H9 (cell line): ENCODE results near the gene ZFYVE28. TPM values are rescaled to one million over a fixed set of nuclear protein-coding genes. Genes with fewer than 3 reads are reported as not detected.

Source experiments
- DNase-seq: peaks from one replicate; pipeline ENCODE4 v3.0.0-alpha.2; 2017
- H2AFZ ChIP-seq: one replicate; pipeline ENCODE4 v1.6.1; 2013; ENCODE audit warnings: mild to moderate bottlenecking, low read length, control low read depth, moderate library complexity
- H2AK5ac ChIP-seq: 2 replicates; pipeline ENCODE4 v1.6.1; 2013; ENCODE audit warnings: low read length, control low read depth, mixed read lengths; ENCODE audit not compliant: insufficient read length
- H2BK120ac ChIP-seq: one replicate; pipeline ENCODE4 v1.6.1; 2013; ENCODE audit warnings: low read depth, mild to moderate bottlenecking, low read length, control low read depth, inconsistent platforms; ENCODE audit not compliant: poor library complexity, severe bottlenecking
- H2BK12ac ChIP-seq: 2 replicates; pipeline ENCODE4 v1.6.1; 2013; ENCODE audit warnings: low read length, control low read depth, mixed read lengths, low read depth; ENCODE audit not compliant: insufficient read length
- H2BK15ac ChIP-seq: 2 replicates; pipeline ENCODE4 v1.6.1; 2013; ENCODE audit warnings: low read depth, low read length, control low read depth
- H2BK20ac ChIP-seq: one replicate; pipeline ENCODE4 v1.6.1; 2013; ENCODE audit warnings: low read depth, mild to moderate bottlenecking, low read length, control low read depth, inconsistent platforms; ENCODE audit not compliant: poor library complexity, severe bottlenecking
- H2BK5ac ChIP-seq: 2 replicates; pipeline ENCODE4 v1.6.1; 2013; ENCODE audit warnings: low read length, control low read depth, mixed read lengths; ENCODE audit not compliant: insufficient read length
- H3K14ac ChIP-seq: 2 replicates; pipeline ENCODE4 v1.6.1; 2013; ENCODE audit warnings: low read length, control low read depth; ENCODE audit not compliant: insufficient read depth
- H3K18ac ChIP-seq: 2 replicates; pipeline ENCODE4 v1.6.1; 2013; ENCODE audit warnings: low read depth, mild to moderate bottlenecking, mixed read lengths, low read length, control low read depth; ENCODE audit not compliant: insufficient read length
- H3K23ac ChIP-seq: 2 replicates; pipeline ENCODE4 v1.6.1; 2013; ENCODE audit warnings: low read length, control low read depth, mixed read lengths, low read depth; ENCODE audit not compliant: insufficient read length
- H3K23me2 ChIP-seq: 2 replicates; pipeline ENCODE4 v1.6.1; 2013; ENCODE audit warnings: low read depth, mild to moderate bottlenecking, mixed read lengths, low read length, control low read depth; ENCODE audit not compliant: insufficient read length, poor library complexity, severe bottlenecking
- H3K27ac ChIP-seq: 2 replicates; pipeline ENCODE4 v1.5.1; 2013; ENCODE audit warnings: low read length, control low read depth, mixed read lengths, low read depth; ENCODE audit not compliant: insufficient read length
- H3K27me3 ChIP-seq: 2 replicates; pipeline ENCODE4 v1.6.1; 2013; ENCODE audit warnings: low read length, control low read depth, inconsistent platforms; ENCODE audit not compliant: insufficient read depth
- H3K4ac ChIP-seq: 2 replicates; pipeline ENCODE4 v1.6.1; 2013; ENCODE audit warnings: low read depth, mild to moderate bottlenecking, control low read depth, inconsistent platforms, low read length, moderate library complexity
- H3K4me1 ChIP-seq: 2 replicates; pipeline ENCODE4 v1.6.1; 2013; ENCODE audit warnings: low read length, control low read depth, inconsistent platforms; ENCODE audit not compliant: insufficient read depth
- H3K4me2 ChIP-seq: 2 replicates; pipeline ENCODE4 v1.6.1; 2013; ENCODE audit warnings: low read length, control low read depth, mixed read lengths; ENCODE audit not compliant: insufficient read length, insufficient read depth
- H3K56ac ChIP-seq: 2 replicates; pipeline ENCODE4 v1.6.1; 2013; ENCODE audit warnings: low read depth, mild to moderate bottlenecking, mixed read lengths, low read length, control low read depth; ENCODE audit not compliant: insufficient read length
- H3K79me1 ChIP-seq: 2 replicates; pipeline ENCODE4 v1.6.1; 2013; ENCODE audit warnings: low read depth, mild to moderate bottlenecking, moderate library complexity, low read length, control low read depth, inconsistent platforms; ENCODE audit not compliant: insufficient read depth, poor library complexity, severe bottlenecking
- H3K79me2 ChIP-seq: 2 replicates; pipeline ENCODE4 v1.6.1; 2013; ENCODE audit warnings: low read length, control low read depth, inconsistent platforms; ENCODE audit not compliant: insufficient read depth
- H3K9ac ChIP-seq: 2 replicates; pipeline ENCODE4 v1.6.1; 2013; ENCODE audit warnings: low read length, control low read depth, mixed read lengths; ENCODE audit not compliant: insufficient read length; ENCODE audit errors: extremely low read depth
- H3K9me3 ChIP-seq: one replicate; pipeline ENCODE4 v1.6.1; 2013; ENCODE audit warnings: low read depth, low read length, inconsistent platforms; ENCODE audit not compliant: control insufficient read depth
- H3T11ph ChIP-seq: one replicate; pipeline ENCODE4 v1.6.1; 2013; ENCODE audit warnings: mild to moderate bottlenecking, low read length, control low read depth, inconsistent platforms
- H4K20me1 ChIP-seq: one replicate; pipeline ENCODE4 v1.6.1; 2013; ENCODE audit not compliant: control insufficient read depth, insufficient read length, insufficient read depth
- H4K5ac ChIP-seq: 2 replicates; pipeline ENCODE4 v1.6.1; 2013; ENCODE audit warnings: low read depth, mild to moderate bottlenecking, mixed read lengths, low read length, control low read depth; ENCODE audit not compliant: insufficient read length
- H4K8ac ChIP-seq: replicated peaks from 2 replicates; pipeline ENCODE4 v1.6.1; 2013; ENCODE audit warnings: low read length, control low read depth, mixed read lengths, low read depth; ENCODE audit not compliant: insufficient read length
- H4K91ac ChIP-seq: 2 replicates; pipeline ENCODE4 v1.6.1; 2013; ENCODE audit warnings: low read depth, mild to moderate bottlenecking, moderate library complexity, mixed read lengths, low read length, control low read depth; ENCODE audit not compliant: insufficient read length
- H3K27ac Mint-ChIP-seq, 3 experiments: 2 replicates in 2 of 3; 3 replicates in 1 of 3; pipeline ENCODE4 v1.8.0; 2020 to 2021; ENCODE audit warnings: mixed read lengths in 3 of 3, mild to moderate bottlenecking in 1 of 3, moderate library complexity in 1 of 3
- H3K27me3 Mint-ChIP-seq: 2 replicates; pipeline ENCODE4 v1.8.0; 2021; ENCODE audit warnings: low read depth, mild to moderate bottlenecking, moderate library complexity, mixed read lengths
- H3K36me3 Mint-ChIP-seq, 3 experiments: 2 replicates in 2 of 3; 3 replicates in 1 of 3; pipeline ENCODE4 v1.8.0; 2020 to 2021; ENCODE audit warnings: low read depth in 3 of 3, mixed read lengths in 3 of 3; ENCODE audit not compliant: insufficient read depth in 1 of 3
- H3K4me1 Mint-ChIP-seq, 2 experiments: 2 replicates each; pipeline ENCODE4 v1.8.0; 2020; ENCODE audit warnings: mixed read lengths in 2 of 2
- H3K4me3 Mint-ChIP-seq, 2 experiments: 2 replicates in 1 of 2; 3 replicates in 1 of 2; pipeline ENCODE4 v1.8.0; 2020 to 2021; ENCODE audit warnings: mild to moderate bottlenecking in 2 of 2, mixed read lengths in 2 of 2, moderate library complexity in 1 of 2
- H3K9me3 Mint-ChIP-seq, 2 experiments: 2 replicates in 1 of 2; 3 replicates in 1 of 2; pipeline ENCODE4 v1.8.0; 2020; ENCODE audit warnings: mild to moderate bottlenecking in 2 of 2, mixed read lengths in 2 of 2, moderate library complexity in 1 of 2
- CTCF ChIP-seq: fragments of 200-600 bp; sonication (generic); conservative IDR thresholded peaks from 3 replicates; pipeline ENCODE4 v1.8.0; 2021; ENCODE audit warnings: antibody characterized with exemption, mild to moderate bottlenecking
- WGBS: extraction: QIAGEN DNeasy Blood & Tissue Kit; methylation state at CpG from one replicate; pipeline ENCODE4 v1.1.7; 2013; ENCODE audit warnings: missing lambda C conversion rate, low lambda C conversion rate, mixed read lengths; ENCODE audit not compliant: insufficient read length; ENCODE audit errors: extremely low coverage; 5-methylcytosine and 5-hydroxymethylcytosine counted together
- total RNA-seq: library from RNA; stranded (reverse); gene quantifications from 2 replicates; pipeline ENCODE4 v1.2.1, GENCODE V29; 2021

Gene ZFYVE28
- total RNA-seq, 1 experiment from 2014 or later: 0.98 TPM

- Histone ChIP-seq H2AK5ac (no peak overlapping the region), H3K23me2 (no peaks in the 10 kb centered on the region), H2BK15ac (no peak overlapping the region), H4K20me1 (no peaks in the 10 kb centered on the region), H3K23ac (no peak overlapping the region), H3K14ac (no peak overlapping the region), H4K5ac (no peak overlapping the region), H3K4ac (no peak overlapping the region), H3K18ac (no peak overlapping the region), H3K4me1 (no peaks in the 10 kb centered on the region), H2BK12ac (no peak overlapping the region), H3K27ac (no peak overlapping the region), H2BK120ac (no peak overlapping the region), H2BK5ac (no peak overlapping the region), H3T11ph (no peak overlapping the region), H3K79me2 (no peaks in the 10 kb centered on the region), H3K9ac (no peak overlapping the region), H3K9me3 (no peaks in the 10 kb centered on the region), H3K4me2 (no peak overlapping the region), H3K56ac (no peak overlapping the region), H4K8ac (no peak overlapping the region), H2AFZ (no peak overlapping the region), H4K91ac (no peak overlapping the region), H3K79me1 (no peaks in the 10 kb centered on the region), H3K27me3 (no peaks in the 10 kb centered on the region), H2BK20ac (no peak overlapping the region)
- no peak for TF ChIP-seq CTCF
- H3K9me3 Mint-ChIP-seq: peaks cover 13 to 17% of the 10 kb centered on the region in 2 experiments
- H3K36me3 Mint-ChIP-seq: peaks cover 8 to 14% (median 10%) of the 10 kb centered on the region in 3 experiments
- no CpG with 5 or more reads among the region's 3 CpGs for WGBS
- peaks cover 15% of the 10 kb centered on the region for H3K27me3 Mint-ChIP-seq
- no peak overlapping the region for H3K27ac Mint-ChIP-seq
- peaks cover 0 to 5% of the 10 kb centered on the region in 2 experiments; a peak in 2 of 4 replicates for H3K4me1 Mint-ChIP-seq
- H3K4me3 Mint-ChIP-seq: no peak overlapping the region
- DNase-seq: no peak
Observed at GRCh38 chr4:2378898-2379297, 39.5 kb downstream of the ZFYVE28 start.
